C1 segment of cervical spinal cord (tissue), 14 donors: ENCODE data around the gene NR2E3.

Experiments
- DNase-seq, 14 donors: peaks; one replicate each; lab custom pipeline; 2025; lab: John Stamatoyannopoulos, UW

The NR2E3 gene

DNA sequence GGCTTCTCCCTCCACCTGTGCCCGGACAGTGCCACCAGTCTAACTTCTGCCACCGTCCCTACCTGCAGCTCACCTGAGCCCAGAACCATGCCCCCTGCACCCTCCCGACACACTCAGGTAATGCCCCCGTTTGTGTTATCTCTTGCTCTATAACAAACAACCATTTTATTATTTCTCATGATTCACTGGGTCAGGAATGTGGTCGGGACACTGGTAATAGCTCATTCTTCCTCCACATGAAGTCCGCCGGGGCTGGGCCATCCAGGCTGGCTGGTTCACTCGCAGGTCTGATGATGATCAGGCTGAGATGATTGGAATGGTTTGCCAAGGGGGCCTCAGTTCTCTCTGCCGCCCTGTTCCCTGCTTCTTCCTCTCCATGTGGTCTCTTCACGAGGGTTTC is 20.3 kb upstream of the NR2E3 start:
- no peak for DNase-seq

DNA sequence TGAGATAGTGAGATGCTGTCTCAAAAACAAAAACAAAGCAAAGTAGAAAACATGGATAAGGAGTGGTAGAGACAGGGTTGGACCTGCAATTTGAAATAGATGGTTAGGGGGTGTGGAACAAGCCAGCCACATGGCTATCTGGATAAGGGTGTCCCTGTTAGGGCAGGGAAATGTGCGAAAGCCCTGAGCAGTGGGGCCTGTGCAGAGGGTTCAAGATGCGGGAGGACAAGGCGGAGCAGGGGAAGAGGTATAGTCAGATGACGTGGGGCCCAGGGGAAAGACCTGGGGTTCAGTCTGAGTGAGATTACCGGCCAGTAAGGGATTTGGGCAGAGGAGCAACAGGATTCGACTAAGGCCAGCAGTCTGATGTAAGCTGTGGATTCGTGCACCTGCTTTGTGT is 18.4 kb upstream of the NR2E3 start:
- DNase-seq: no peak

- DNase-seq: no peak
These were observed 17.8 kb upstream of the NR2E3 start for GRCh38 chr15:71792521-71792920.

- no peak for DNase-seq
These were observed 11.7 kb upstream of the NR2E3 start for GRCh38 chr15:71798641-71799040.

GRCh38 chr15:71800190-71800589 is 10.2 kb upstream of the NR2E3 start:
- no peak for DNase-seq

GRCh38 chr15:71800835-71801745 is 9.3 kb upstream of the NR2E3 start:
- peak in 1 of 14 donors; percentile 1 for DNase-seq

- no peak for DNase-seq
These were observed 8.3 kb upstream of the NR2E3 start for GRCh38 chr15:71801935-71802655.

DNA sequence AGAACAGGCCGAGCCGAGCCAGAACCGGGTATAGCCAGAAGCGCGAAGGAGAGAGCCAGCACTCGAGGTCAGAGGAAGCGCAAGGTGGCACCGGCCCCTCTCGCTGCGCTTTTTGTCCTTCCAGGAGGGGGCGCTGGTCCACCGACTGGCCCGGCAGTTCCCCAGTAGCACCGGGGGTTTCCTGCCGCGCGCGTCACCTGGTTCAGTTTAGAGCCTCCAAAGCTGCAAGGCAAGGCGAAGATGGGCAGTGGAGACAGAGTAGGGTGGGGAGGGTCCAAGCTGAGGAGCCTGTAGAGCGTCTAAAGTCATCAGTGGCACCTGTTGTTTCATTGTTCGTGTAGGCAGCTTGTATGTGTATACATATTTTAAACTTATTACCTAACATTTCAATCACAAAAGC is 7.6 kb upstream of the NR2E3 start:
- no peak for DNase-seq

DNA sequence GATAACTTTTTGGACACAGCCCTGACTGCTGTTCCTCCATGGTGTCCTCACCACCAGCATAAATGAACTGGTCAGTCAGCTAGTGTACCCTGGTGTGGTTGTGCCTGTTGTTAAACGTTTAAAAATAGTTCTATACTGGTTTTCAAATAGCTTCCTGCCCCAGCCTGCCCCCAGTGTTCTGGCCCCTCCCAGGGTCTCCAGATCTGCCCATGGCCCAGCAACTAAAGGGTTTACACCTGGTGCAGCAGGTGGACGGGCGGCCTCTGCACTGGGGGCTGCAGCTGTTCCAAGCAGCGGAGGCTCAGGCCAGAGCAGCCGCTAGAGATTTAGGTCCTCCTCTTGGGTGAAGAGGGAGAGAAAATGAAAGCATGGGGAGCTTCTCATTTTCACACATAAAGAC is 6.1 kb upstream of the NR2E3 start:
- DNase-seq: no peak

DNA sequence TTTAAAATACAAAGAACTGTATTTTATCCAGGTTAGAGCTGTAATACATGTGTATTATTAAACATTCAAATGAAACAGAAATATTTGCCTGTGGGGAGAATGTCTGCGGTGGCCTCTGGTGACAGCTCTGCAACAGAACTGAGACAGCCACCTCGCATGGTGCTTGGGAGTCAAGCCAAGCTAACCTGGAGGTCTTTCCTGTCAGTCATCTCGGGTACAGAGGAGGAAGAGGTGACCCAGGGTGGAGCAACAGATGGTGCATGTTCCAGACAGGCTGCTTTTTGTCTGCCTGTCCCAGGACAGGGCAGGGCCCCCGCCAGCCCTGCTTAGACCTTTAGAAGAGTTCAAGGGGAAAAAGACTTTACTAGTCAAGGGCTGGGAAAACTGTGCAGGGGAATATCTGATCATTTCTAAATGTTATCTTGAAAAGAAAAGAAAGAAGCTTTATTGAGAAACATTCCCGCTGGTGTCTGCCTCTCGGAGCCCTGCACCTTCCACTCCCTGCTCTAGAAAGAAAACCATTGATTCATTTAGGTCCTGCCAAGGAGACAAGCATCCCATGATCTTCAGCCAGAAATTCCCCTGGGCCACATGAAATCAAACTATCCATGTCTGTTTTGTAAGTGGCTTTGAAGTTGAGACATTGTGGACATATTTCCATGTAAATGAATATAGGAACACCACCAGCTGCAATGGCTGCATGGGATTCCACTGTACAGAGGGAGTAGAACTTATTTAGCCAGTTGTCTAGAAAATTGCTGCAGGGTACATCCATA is 5.5 kb upstream of the NR2E3 start:
- no peak for DNase-seq

GRCh38 chr15:71806452-71806931 is 3.9 kb upstream of the NR2E3 start:
- DNase-seq: no peak

- no peak for DNase-seq
These were observed 3.2 kb upstream of the NR2E3 start for GRCh38 chr15:71807125-71807629.

- DNase-seq: no peak
These were observed 2.7 kb upstream of the NR2E3 start for GRCh38 chr15:71807691-71808091.

DNA sequence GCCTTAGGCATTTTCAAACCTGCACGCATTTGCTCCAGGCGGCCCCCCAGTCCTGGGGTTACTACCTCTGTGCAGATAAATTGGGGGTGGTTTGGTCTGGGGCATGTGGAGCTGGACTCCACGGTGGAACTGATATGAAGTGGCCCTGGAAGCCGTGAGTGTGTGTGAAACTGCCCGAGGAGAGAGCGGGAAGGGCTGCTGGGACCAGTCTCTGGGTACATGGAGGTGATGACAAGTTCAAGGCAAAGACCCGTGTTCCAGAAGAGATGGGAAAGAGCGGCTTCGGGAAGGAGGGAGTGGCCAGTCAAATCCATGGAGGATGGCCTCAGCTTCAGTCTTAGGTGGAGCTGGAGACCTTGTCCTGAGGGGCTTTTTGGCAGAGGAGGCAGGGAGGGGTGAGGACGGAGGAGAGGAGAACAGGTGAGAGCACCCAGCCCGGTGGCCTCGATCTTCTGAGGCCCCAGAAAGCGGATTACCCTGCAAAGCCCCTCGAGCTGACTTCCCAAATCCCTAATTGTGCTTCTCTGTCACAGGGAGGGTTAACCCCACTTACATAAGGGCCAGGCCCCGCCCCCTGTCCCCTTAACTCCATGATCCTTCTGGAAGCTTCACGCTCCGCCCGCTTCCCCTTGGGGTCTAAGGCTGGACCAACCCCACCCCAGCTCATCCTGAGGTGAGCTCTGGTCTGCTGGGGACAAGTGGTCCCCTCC is 1.9 kb upstream of the NR2E3 start:
- no peak for DNase-seq

DNA sequence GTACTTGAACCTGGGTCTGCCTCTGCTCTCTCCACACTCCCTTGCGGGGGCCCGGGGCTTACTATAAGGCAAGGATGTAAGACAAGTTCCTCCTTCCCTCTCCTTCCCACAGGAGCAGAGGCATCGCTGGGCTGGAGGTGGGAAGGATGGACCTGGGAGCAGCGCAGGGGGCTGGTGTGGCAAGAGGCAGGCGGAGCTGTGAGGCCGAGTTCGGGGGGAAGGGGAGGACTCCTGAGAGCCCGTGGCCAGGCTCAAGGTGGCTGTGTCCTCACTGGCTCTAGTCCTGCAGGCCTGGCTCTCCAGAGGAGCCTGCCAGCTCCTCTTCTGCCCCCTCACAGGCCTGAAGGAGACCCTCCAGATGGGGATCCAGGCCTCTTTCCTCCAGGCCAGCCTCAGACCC is 1.0 kb upstream of the NR2E3 start:
- no peak for DNase-seq

DNA sequence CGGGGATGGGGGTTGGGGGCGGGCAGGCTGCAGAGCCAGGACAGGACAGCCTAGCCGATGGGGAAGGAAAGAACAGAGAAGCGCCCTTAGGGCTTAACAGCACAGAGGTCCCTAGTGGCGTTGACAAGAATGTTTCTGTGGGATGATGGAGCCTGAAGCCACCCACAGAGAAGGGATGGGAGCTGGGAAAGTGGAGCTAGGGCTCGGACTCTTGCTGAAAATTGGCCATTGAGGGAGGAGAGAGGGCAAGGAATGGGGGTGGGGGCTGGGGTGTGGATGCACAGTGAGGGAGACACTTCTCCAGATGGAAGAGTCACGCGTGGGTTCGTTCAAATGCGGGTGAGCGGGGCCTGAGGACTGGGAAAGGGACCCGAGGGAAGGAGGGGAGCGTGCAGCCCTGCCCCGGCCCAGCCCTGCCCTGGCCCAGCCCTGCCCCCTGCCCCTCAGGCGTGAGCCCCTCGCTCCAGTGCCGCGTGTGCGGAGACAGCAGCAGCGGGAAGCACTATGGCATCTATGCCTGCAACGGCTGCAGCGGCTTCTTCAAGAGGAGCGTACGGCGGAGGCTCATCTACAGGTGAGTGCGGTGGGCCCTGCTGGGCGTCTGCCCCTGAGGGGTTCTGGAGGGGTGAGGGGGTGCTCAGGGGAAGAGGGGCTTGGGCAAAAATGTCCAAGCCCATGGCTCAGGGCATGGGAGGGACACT is 832 bp downstream of the NR2E3 start:
- no peak for DNase-seq

- no peak for DNase-seq
These were observed 1.7 kb downstream of the NR2E3 start for GRCh38 chr15:71811752-71812735.

- no peak for DNase-seq
These were observed 2.8 kb downstream of the NR2E3 start for GRCh38 chr15:71812966-71813722.
